Retinal pigment epithelial cell (primary cell): ENCODE data around the gene TTLL10.
"Not testable (repeated sequence)": the region's sequence is repeated elsewhere in the genome, so short reads cannot be mapped to it uniquely, and the experiment has no call there.

Experiments
- DNase-seq: peaks from one replicate; pipeline ENCODE4 v3.0.0-alpha.2; 2010; ENCODE audit warnings: low read depth
- H3K4me3 ChIP-seq: 2 replicates; pipeline ENCODE4 v1.5.1; 2011; ENCODE audit warnings: mild to moderate bottlenecking, low read length, control low read depth, moderate library complexity
- CTCF ChIP-seq: conservative IDR thresholded peaks from 2 replicates; pipeline ENCODE4 v1.5.1; 2011; ENCODE audit warnings: low read depth, low read length, control low read depth, inconsistent platforms

The TTLL10 gene

GRCh38 chr1:1136547-1137230 is 37.0 kb upstream of the TTLL10 start:
- no peak for DNase-seq
- TF ChIP-seq CTCF: no peak
- no peak overlapping the region for H3K4me3 ChIP-seq

DNA sequence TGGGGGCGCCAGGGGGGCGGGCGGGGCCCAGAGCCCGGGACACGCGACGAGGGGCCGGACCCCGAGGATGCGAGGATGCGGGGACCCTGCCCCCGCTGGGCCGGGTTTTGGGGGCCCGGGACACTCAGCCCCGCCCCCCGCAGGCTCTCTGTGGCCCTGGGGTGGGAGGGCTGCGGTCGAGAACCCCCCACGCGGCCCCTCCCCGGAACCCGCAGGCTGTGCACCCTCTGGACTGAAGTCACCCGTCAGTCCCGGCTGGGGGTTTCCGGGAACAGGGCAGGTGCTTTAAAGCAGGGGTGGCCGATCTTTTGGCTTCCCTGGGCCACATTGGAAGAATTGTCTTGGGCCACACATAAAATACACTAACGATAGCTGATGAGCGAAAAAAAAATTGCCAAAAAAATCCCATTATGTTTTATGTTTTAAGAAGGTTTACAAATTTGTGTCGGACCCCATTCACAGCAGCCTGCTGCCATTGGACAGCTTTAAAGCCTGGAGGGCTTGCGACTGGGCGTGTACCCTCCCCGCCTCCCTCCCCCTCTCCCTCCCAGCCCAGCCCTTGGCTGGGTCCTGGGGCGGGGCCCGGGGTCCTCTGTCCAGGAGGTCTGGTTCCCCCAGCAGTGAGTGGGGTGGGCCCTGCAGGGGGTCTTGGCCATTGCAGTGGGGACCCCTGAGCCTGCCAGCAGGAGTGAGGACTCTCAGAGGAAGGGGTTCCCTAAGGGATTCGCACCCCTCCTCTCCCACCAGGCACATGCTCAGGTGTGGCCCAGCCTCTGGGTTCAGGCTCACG is 36.2 kb upstream of the TTLL10 start:
- no peak overlapping the region for H3K4me3 ChIP-seq
- no peak for TF ChIP-seq CTCF
- DNase-seq: no peak

GRCh38 chr1:1140673-1141072 is 33.0 kb upstream of the TTLL10 start:
- no peak for DNase-seq
- no peak for TF ChIP-seq CTCF
- no peak overlapping the region for H3K4me3 ChIP-seq

DNA sequence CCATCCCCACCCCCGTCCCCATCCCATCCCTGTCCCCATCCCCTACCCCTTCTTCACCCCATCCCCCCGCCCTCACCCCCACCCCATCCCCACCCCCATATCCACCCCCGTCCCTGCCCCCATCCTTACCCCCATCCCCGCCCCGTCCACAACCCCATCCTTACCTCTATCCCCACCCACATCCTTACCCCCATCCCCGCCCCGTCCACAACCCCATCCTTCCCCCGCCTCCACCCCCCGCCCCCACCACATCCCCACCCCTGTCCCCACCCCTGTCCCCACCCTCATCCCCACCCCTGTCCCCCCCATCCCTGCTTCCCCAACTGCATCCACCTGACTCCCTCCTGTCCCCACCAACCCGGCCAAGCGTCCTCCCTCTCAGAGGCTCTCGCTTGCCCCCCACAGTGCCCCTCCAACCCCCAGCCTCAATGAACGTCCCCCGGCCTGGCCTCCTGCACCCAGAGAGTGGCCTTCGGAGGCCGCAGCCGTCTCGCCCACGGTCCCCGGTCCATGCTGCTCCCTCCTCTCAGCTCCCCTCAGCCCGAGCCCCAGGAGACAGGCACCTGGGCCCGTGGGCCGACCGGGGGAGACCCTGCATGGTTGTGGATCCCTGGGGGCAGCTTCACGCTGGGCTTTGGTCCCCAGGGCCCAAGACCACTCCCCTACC is 32.3 kb upstream of the TTLL10 start:
- no peak overlapping the region for H3K4me3 ChIP-seq
- no peak for TF ChIP-seq CTCF
- DNase-seq: no peak

GRCh38 chr1:1141911-1142250 is 31.8 kb upstream of the TTLL10 start:
- no peak overlapping the region for H3K4me3 ChIP-seq
- TF ChIP-seq CTCF: no peak
- DNase-seq: no peak

- H3K4me3 ChIP-seq, DNase-seq: not testable (repeated sequence)
Measured at GRCh38 chr1:1142352-1142751, 31.3 kb upstream of the TTLL10 start.

GRCh38 chr1:1142844-1143243 is 30.8 kb upstream of the TTLL10 start:
- DNase-seq: no peak
- no peak overlapping the region for H3K4me3 ChIP-seq
- no peak for TF ChIP-seq CTCF
